Activated naive CD4-positive, alpha-beta T cell treated with anti-CD3 and anti-CD28 coated beads for 36 hours (primary cell): ENCODE measurements around the gene KLRC2. TPM values are rescaled to one million over a fixed set of nuclear protein-coding genes. Genes with fewer than 3 reads are reported as not detected.
"Not testable (repeated sequence)": the region's sequence is repeated elsewhere in the genome, so short reads cannot be mapped to it uniquely, and the experiment has no call there.

ENCODE experiments used
- CTCF ChIA-PET: fragments of 350-600 bp; sonication (Branson Sonifier 250); formaldehyde crosslinking; loops from one replicate; lab custom pipeline; 2021; ENCODE audit warnings: antibody characterized with exemption; lab: Charles Lee
- DNase-seq: peaks from one replicate; pipeline ENCODE4 v3.0.0-alpha.2; 2020
- H3K27ac Mint-ChIP-seq: one replicate; pipeline ENCODE4 v1.8.0; 2021; ENCODE audit warnings: mild to moderate bottlenecking, mixed read lengths
- H3K27me3 Mint-ChIP-seq: one replicate; pipeline ENCODE4 v1.8.0; 2021; ENCODE audit warnings: low read depth, mixed read lengths
- H3K36me3 Mint-ChIP-seq: one replicate; pipeline ENCODE4 v1.8.0; 2021; ENCODE audit warnings: low read depth, mixed read lengths
- H3K4me1 Mint-ChIP-seq: one replicate; pipeline ENCODE4 v1.8.0; 2021; ENCODE audit warnings: low read depth, mixed read lengths
- H3K4me3 Mint-ChIP-seq: one replicate; pipeline ENCODE4 v1.8.0; 2021; ENCODE audit warnings: mild to moderate bottlenecking, moderate library complexity, mixed read lengths
- H3K9me3 Mint-ChIP-seq: one replicate; pipeline ENCODE4 v1.8.0; 2021; ENCODE audit warnings: mixed read lengths
- intact Hi-C: fragments of 100-400 bp; cut with micrococcal nuclease; formaldehyde crosslinking; loops from one replicate; pipeline ENCODE4 v1.15.1; 2023
- total RNA-seq, 2 experiments: library from RNA; stranded (reverse); gene quantifications; one replicate each; pipeline ENCODE4 v1.2.3, GENCODE V29; 2021

Gene KLRC2
- not detected for total RNA-seq

DNA sequence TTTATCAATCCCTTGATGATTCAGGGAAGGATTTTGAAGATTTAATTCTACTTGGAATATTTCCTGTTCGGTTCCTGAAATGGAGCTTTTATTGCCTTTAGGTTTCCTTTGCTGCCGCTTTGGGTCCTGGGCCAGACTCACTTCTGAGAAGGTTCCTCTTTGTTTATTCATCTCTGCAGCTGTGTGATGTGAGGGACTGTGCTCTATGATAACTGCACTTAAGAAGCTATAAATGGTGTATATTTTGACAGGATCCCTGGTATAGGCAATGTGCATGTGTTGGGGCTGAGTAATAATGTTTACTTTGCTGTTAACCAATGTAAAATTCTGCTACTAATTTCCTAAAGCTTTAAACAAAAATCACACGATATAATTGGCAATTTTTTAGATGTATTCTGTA lies at the start of gene KLRC2:
TSS of gene KLRC2 (minus strand) at position 195 of the 400 bp plus-strand sequence. CDS start at position 171, 24 bp downstream.
- H3K36me3 Mint-ChIP-seq, H3K4me1 Mint-ChIP-seq, H3K27ac Mint-ChIP-seq, H3K27me3 Mint-ChIP-seq, H3K4me3 Mint-ChIP-seq, DNase-seq, H3K9me3 Mint-ChIP-seq, CTCF ChIA-PET, intact Hi-C loops: not testable (repeated sequence)

DNA sequence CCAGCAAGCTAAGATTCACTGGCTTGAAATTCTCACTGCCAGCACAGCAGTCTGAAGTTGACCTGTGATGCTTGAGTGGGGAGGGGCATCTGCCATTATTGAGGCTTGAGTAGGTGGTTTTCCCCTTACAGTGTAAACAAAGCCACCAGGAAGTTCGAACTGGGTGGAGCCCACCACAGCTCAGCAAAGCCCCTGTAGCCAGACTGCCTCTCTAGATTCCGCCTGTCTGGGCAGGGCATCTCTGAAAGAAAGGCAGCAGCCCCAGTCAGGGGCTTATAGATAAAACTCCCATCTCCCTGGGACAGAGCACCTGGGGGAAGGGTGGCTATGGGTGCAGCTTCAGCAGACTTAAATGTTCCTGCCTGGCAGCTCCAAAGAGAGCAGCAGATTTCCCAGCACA lies 46.1 kb upstream of the KLRC2 start:
- not testable (repeated sequence) for H3K4me3 Mint-ChIP-seq

GRCh38 chr12:10472808-10473207 lies 37.0 kb upstream of the KLRC2 start:
- H3K27ac Mint-ChIP-seq, CTCF ChIA-PET, H3K4me3 Mint-ChIP-seq, intact Hi-C loops, H3K9me3 Mint-ChIP-seq, H3K4me1 Mint-ChIP-seq, DNase-seq, H3K36me3 Mint-ChIP-seq: not testable (repeated sequence)
- H3K27me3 Mint-ChIP-seq: peaks cover 13% of the 10 kb centered on the region

More for the DNA sequence above, 46.1 kb upstream of the KLRC2 start:
- CTCF ChIA-PET: interaction anchor here (0.6 kb wide), 1 partner anchor 51 kb away, joined by 4 read pairs; no protein-coding TSS in a partner anchor
- DNase-seq, H3K9me3 Mint-ChIP-seq, H3K27ac Mint-ChIP-seq, intact Hi-C loops, H3K4me1 Mint-ChIP-seq, H3K36me3 Mint-ChIP-seq: not testable (repeated sequence)
- H3K27me3 Mint-ChIP-seq: peaks cover 26% of the 10 kb centered on the region

GRCh38 chr12:10469701-10470100 lies 33.9 kb upstream of the KLRC2 start:
- intact Hi-C loops: no loop called here
- Mint-ChIP-seq H3K9me3 (peaks cover 3% of the 10 kb centered on the region), H3K36me3 (no peaks in the 10 kb centered on the region), H3K4me3 (no peak overlapping the region), H3K4me1 (no peaks in the 10 kb centered on the region), H3K27ac (no peak overlapping the region), H3K27me3 (peaks cover 34% of the 10 kb centered on the region)
- CTCF ChIA-PET: no interaction called here
- no peak for DNase-seq

GRCh38 chr12:10466311-10466710 lies 30.5 kb upstream of the KLRC2 start:
- DNase-seq: no peak
- Mint-ChIP-seq H3K27me3 (peaks cover 42% of the 10 kb centered on the region), H3K36me3 (no peaks in the 10 kb centered on the region), H3K9me3 (no peaks in the 10 kb centered on the region), H3K4me3 (no peak overlapping the region), H3K4me1 (no peaks in the 10 kb centered on the region), H3K27ac (no peak overlapping the region)
- CTCF ChIA-PET: interaction anchor here (0.6 kb wide), 1 partner anchor 274 kb away, joined by 3 read pairs; no protein-coding TSS in a partner anchor
- intact Hi-C loops: no loop called here

DNA sequence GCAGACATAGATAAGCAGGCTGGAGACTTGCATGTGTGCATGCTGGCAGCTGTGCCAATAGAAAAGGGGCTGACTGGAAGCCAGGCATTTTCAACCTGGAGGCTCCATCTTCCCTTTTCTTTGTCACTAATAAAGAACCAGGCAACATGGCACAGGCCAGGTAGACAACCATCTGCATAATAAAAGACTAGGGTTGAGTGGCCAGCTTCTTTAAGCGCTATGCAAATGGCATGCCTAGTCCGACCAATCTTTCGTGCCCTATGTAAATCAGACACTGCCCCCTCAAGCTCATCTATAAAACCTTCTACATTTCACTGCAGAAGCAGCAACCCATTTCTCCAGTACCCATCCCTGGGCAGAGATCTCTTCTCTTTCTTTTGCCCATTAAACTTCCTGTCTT lies 21.9 kb upstream of the KLRC2 start:
- Mint-ChIP-seq H3K4me3 (no peak overlapping the region), H3K27ac (no peak overlapping the region), H3K4me1 (no peaks in the 10 kb centered on the region), H3K27me3 (peaks cover 5% of the 10 kb centered on the region), H3K9me3 (peaks cover 24% of the 10 kb centered on the region), H3K36me3 (peaks cover 4% of the 10 kb centered on the region)
- no peak for DNase-seq
- intact Hi-C loops: no loop called here
- CTCF ChIA-PET: interaction anchor here (1.4 kb wide), 1 partner anchor 70 kb away, joined by 3 read pairs; no protein-coding TSS in a partner anchor

GRCh38 chr12:10456856-10457255 lies 21.0 kb upstream of the KLRC2 start:
- Mint-ChIP-seq H3K9me3 (peaks cover 24% of the 10 kb centered on the region), H3K27me3 (peaks cover 2% of the 10 kb centered on the region), H3K36me3 (peaks cover 4% of the 10 kb centered on the region), H3K27ac (no peak overlapping the region), H3K4me1 (no peaks in the 10 kb centered on the region), H3K4me3 (no peak overlapping the region)
- CTCF ChIA-PET: no interaction called here
- intact Hi-C loops: no loop called here
- DNase-seq: no peak

GRCh38 chr12:10455766-10456165 lies 20.0 kb upstream of the KLRC2 start:
- DNase-seq: no peak
- intact Hi-C loops: no loop called here
- Mint-ChIP-seq H3K4me1 (no peaks in the 10 kb centered on the region), H3K4me3 (no peak overlapping the region), H3K36me3 (peaks cover 4% of the 10 kb centered on the region), H3K27me3 (peaks cover 2% of the 10 kb centered on the region), H3K27ac (no peak overlapping the region), H3K9me3 (peaks cover 24% of the 10 kb centered on the region)
- CTCF ChIA-PET: no interaction called here

DNA sequence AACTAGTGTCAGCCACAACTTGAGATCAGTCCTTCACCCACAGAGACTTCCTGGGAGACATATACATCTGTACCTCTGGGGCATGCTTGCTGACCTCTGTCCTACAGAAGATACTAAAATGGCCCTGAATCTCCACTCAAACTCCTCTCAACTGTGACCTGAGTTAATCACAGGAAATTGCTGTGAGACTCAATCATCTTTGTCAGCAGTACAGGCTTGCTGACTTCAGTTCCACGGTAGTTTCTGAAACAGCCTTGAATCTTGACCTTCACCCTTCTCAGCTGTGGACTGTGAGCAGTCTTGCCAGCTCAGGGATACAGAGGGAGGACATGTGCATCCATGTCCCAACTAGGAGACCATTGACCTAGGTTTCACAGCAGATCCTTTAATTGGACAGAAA lies 18.7 kb upstream of the KLRC2 start:
- DNase-seq: no peak
- H3K27ac Mint-ChIP-seq: no peak overlapping the region
- peaks cover 24% of the 10 kb centered on the region for H3K9me3 Mint-ChIP-seq
- intact Hi-C loops: no loop called here
- H3K4me1 Mint-ChIP-seq: no peaks in the 10 kb centered on the region
- H3K4me3 Mint-ChIP-seq: no peak overlapping the region
- H3K36me3 Mint-ChIP-seq: peaks cover 4% of the 10 kb centered on the region
- CTCF ChIA-PET: no interaction called here
- no peaks in the 10 kb centered on the region for H3K27me3 Mint-ChIP-seq

- intact Hi-C loops: no loop called here
- no peaks in the 10 kb centered on the region for H3K4me1 Mint-ChIP-seq
- no peak within 1 kb of the TSS for H3K4me3 Mint-ChIP-seq
- CTCF ChIA-PET: no interaction called here
- DNase-seq: no peak
- H3K27me3 Mint-ChIP-seq: no peaks in the 10 kb centered on the region
- H3K27ac Mint-ChIP-seq: no peak within 1 kb of the TSS
- H3K9me3 Mint-ChIP-seq: peaks cover 24% of the 10 kb centered on the region
- H3K36me3 Mint-ChIP-seq: peaks cover 4% of the 10 kb centered on the region
Measured at GRCh38 chr12:10453156-10453555, 17.3 kb upstream of the KLRC2 start, which contains the start of gene KLRC1. Gene KLRC1, minus strand, starts transcription at chr12:10453377. Its CDS starts 2,221 bp downstream, at chr12:10451156.

DNA sequence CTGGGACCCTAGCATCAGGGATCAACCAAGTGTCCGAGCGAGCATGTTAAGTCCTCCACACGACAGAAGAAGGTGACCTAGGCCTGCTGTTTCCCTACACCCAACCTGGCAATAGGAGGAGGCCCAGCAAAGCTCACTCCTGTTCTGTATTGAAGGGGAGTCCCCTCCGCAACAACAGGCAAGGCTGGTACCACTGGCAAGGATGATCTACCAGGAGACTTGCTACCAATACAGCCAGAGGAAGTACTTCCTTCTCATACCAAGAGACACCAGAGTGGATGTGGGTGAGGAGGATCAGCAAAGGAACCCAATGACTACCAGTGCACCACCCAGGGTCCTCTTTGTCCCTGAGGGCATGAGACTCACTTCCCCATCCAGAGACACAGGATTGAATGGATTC lies 12.4 kb upstream of the KLRC2 start:
- H3K4me3 Mint-ChIP-seq: no peak overlapping the region
- H3K27ac Mint-ChIP-seq: no peak overlapping the region
- no peaks in the 10 kb centered on the region for H3K4me1 Mint-ChIP-seq
- H3K27me3 Mint-ChIP-seq: no peaks in the 10 kb centered on the region
- intact Hi-C loops: no loop called here
- no peaks in the 10 kb centered on the region for H3K36me3 Mint-ChIP-seq
- H3K9me3 Mint-ChIP-seq: no peaks in the 10 kb centered on the region
- CTCF ChIA-PET: no interaction called here
- no peak for DNase-seq

- H3K27ac Mint-ChIP-seq, CTCF ChIA-PET, H3K4me1 Mint-ChIP-seq, H3K36me3 Mint-ChIP-seq, intact Hi-C loops, H3K4me3 Mint-ChIP-seq, DNase-seq, H3K27me3 Mint-ChIP-seq, H3K9me3 Mint-ChIP-seq: not testable (repeated sequence)
Measured at GRCh38 chr12:10446052-10446451, 10.2 kb upstream of the KLRC2 start.

- H3K9me3 Mint-ChIP-seq, H3K4me1 Mint-ChIP-seq, CTCF ChIA-PET, H3K27ac Mint-ChIP-seq, intact Hi-C loops, H3K27me3 Mint-ChIP-seq, DNase-seq, H3K4me3 Mint-ChIP-seq, H3K36me3 Mint-ChIP-seq: not testable (repeated sequence)
Measured at GRCh38 chr12:10441144-10441543, 5.3 kb upstream of the KLRC2 start.
